ENCODE measurements around the gene NCKAP5. TPM values are rescaled to one million over a fixed set of nuclear protein-coding genes. Genes with fewer than 3 reads are reported as not detected.

NCKAP5 gene
- total RNA-seq, 1 donor from 2014 or later, result 0.20 TPM

DNA sequence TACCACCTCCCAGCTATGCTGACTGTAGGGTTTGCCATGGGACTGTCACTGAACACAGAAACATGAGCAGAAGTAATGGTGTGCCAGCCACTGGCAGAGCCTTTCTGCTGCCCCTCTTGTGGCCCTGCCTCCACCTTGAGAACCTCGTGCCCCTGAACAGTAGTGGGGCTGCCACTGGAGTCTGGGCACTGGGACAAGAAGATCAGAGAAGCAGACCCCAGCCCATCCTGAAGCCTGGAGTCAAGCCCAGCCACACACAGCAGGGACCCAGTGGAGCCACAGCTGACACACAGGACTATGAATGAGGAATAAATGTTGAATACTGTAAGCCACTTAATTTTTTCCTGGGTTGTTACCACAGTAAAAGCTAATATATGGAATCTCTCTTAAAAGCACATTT, 159.6 kb downstream of the NCKAP5 start:
- TF ChIP-seq CTCF (IDR thresholded peaks at IDR 0.05; ENCODE audit: partially characterized antibody, unreplicated experiment), result no peak
- peaks cover 2% of the 10 kb centered on the region for H3K9me3 Mint-ChIP-seq (ENCODE audit: unreplicated experiment)
- H3K36me3 Mint-ChIP-seq (ENCODE audit: unreplicated experiment), result no peaks in the 10 kb centered on the region
- H3K27me3 Mint-ChIP-seq (ENCODE audit: unreplicated experiment), result no peaks in the 10 kb centered on the region
- peaks cover 9% of the 10 kb centered on the region for H3K4me1 Mint-ChIP-seq (ENCODE audit: low read depth, unreplicated experiment)
- no peak overlapping the region for H3K4me3 Mint-ChIP-seq (ENCODE audit: unreplicated experiment)
- no peak for DNase-seq
- H3K27ac Mint-ChIP-seq (ENCODE audit: unreplicated experiment), result no peak overlapping the region

GRCh38 chr2:133407341-133407740, 160.9 kb downstream of the NCKAP5 start:
- no peak for DNase-seq
- peaks cover 2% of the 10 kb centered on the region for H3K9me3 Mint-ChIP-seq (ENCODE audit: unreplicated experiment)
- H3K27me3 Mint-ChIP-seq (ENCODE audit: unreplicated experiment), result no peaks in the 10 kb centered on the region
- H3K4me1 Mint-ChIP-seq (ENCODE audit: low read depth, unreplicated experiment), result peaks cover 4% of the 10 kb centered on the region
- no peaks in the 10 kb centered on the region for H3K36me3 Mint-ChIP-seq (ENCODE audit: unreplicated experiment)
- no peak overlapping the region for H3K4me3 Mint-ChIP-seq (ENCODE audit: unreplicated experiment)
- TF ChIP-seq CTCF (IDR thresholded peaks at IDR 0.05; ENCODE audit: partially characterized antibody, unreplicated experiment), result no peak
- no peak overlapping the region for H3K27ac Mint-ChIP-seq (ENCODE audit: unreplicated experiment)

- Mint-ChIP-seq H3K4me1 (ENCODE audit: low read depth, unreplicated experiment) (no peaks in the 10 kb centered on the region), H3K9me3 (ENCODE audit: unreplicated experiment) (peaks cover 2% of the 10 kb centered on the region), H3K27ac (ENCODE audit: unreplicated experiment) (no peak overlapping the region), H3K27me3 (ENCODE audit: unreplicated experiment) (no peaks in the 10 kb centered on the region), H3K4me3 (ENCODE audit: unreplicated experiment) (no peak overlapping the region), H3K36me3 (ENCODE audit: unreplicated experiment) (no peaks in the 10 kb centered on the region)
- no peak for TF ChIP-seq CTCF (IDR thresholded peaks at IDR 0.05; ENCODE audit: partially characterized antibody, unreplicated experiment)
- DNase-seq, result no peak
Measured at GRCh38 chr2:133405252-133405651, 163.0 kb downstream of the NCKAP5 start.

- Mint-ChIP-seq H3K36me3 (ENCODE audit: unreplicated experiment) (no peaks in the 10 kb centered on the region), H3K4me1 (ENCODE audit: low read depth, unreplicated experiment) (no peaks in the 10 kb centered on the region), H3K9me3 (ENCODE audit: unreplicated experiment) (no peaks in the 10 kb centered on the region), H3K27me3 (ENCODE audit: unreplicated experiment) (no peaks in the 10 kb centered on the region), H3K27ac (ENCODE audit: unreplicated experiment) (no peak overlapping the region), H3K4me3 (ENCODE audit: unreplicated experiment) (no peak overlapping the region)
- no peak for DNase-seq
- no peak for TF ChIP-seq CTCF (IDR thresholded peaks at IDR 0.05; ENCODE audit: partially characterized antibody, unreplicated experiment)
Measured at GRCh38 chr2:133400411-133400810, 167.9 kb downstream of the NCKAP5 start.

- Mint-ChIP-seq H3K4me3 (ENCODE audit: unreplicated experiment) (no peak overlapping the region), H3K9me3 (ENCODE audit: unreplicated experiment) (peaks cover 4% of the 10 kb centered on the region), H3K4me1 (ENCODE audit: low read depth, unreplicated experiment) (no peaks in the 10 kb centered on the region), H3K36me3 (ENCODE audit: unreplicated experiment) (peaks cover 6% of the 10 kb centered on the region), H3K27ac (ENCODE audit: unreplicated experiment) (no peak overlapping the region), H3K27me3 (ENCODE audit: unreplicated experiment) (peaks cover 5% of the 10 kb centered on the region)
- DNase-seq, result no peak
- TF ChIP-seq CTCF (IDR thresholded peaks at IDR 0.05; ENCODE audit: partially characterized antibody, unreplicated experiment), result no peak
Measured at GRCh38 chr2:133393895-133394294, 174.4 kb downstream of the NCKAP5 start.
